Stomach (tissue), 9 donors: ENCODE measurements around the gene ZFYVE1. TPM values are rescaled to one million over a fixed set of nuclear protein-coding genes. Genes with fewer than 3 reads are reported as not detected.
A peak's percentile ranks its signal among the peaks of the same experiment; 100 is the strongest.

Experiments
- DNase-seq, 2 donors: peaks; one replicate each; pipeline versions ENCODE4 v3.0.0 to v3.0.0-alpha.2; 2013 to 2019
- H3K27ac ChIP-seq, 5 donors: fragments of 200-600 bp in 4 of 5; sonication (generic) in 4 of 5; one replicate each; pipeline ENCODE4 v1.5.1; 2013 to 2019; ENCODE audit warnings: mild to moderate bottlenecking in 1 of 5, moderate library complexity in 1 of 5
- H3K27me3 ChIP-seq, 3 donors: fragments of 200-600 bp; sonication (generic); one replicate each; pipeline ENCODE4 v1.5.1; 2017 to 2019; ENCODE audit warnings: mixed run types in 1 of 3
- H3K36me3 ChIP-seq, 4 donors: fragments of 200-600 bp; sonication (generic); 1 replicate in 3 of 4; 2 replicates in 1 of 4; pipeline ENCODE4 v1.5.1; 2016 to 2019
- H3K4me1 ChIP-seq, 4 donors: fragments of 200-600 bp; sonication (generic); one replicate each; pipeline ENCODE4 v1.5.1; 2016 to 2019
- H3K4me3 ChIP-seq, 4 donors: fragments of 200-600 bp; sonication (generic) in 3 of 4; one replicate each; pipeline ENCODE4 v1.5.1; 2016 to 2019; ENCODE audit warnings: mild to moderate bottlenecking in 1 of 4
- H3K9me3 ChIP-seq, 4 donors: fragments of 200-600 bp; sonication (generic); one replicate each; pipeline ENCODE4 v1.5.1; 2016 to 2019
- CTCF ChIP-seq, 7 experiments: fragments of 450-650 bp in 4 of 7; fragments of 200-600 bp in 3 of 7; sonication (generic) in 3 of 7; IDR thresholded peaks; one replicate each; pipeline ENCODE4 v1.5.1; 2016 to 2019; ENCODE audit warnings: antibody characterized with exemption in 7 of 7, control low read depth in 2 of 7, mild to moderate bottlenecking in 1 of 7
- EP300 ChIP-seq: sonication (generic); formaldehyde crosslinking; IDR thresholded peaks from one replicate; pipeline ENCODE4 v1.6.1; 2017; ENCODE audit warnings: antibody characterized with exemption
- POLR2A ChIP-seq, 4 donors: fragments of 450-650 bp; IDR thresholded peaks; one replicate each; pipeline ENCODE4 v1.6.1; 2016; ENCODE audit warnings: antibody characterized with exemption in 4 of 4, control low read depth in 2 of 4, mild to moderate bottlenecking in 1 of 4, moderate library complexity in 1 of 4
- POLR2AphosphoS5 ChIP-seq, 3 donors: sonication (generic); formaldehyde crosslinking; IDR thresholded peaks; one replicate each; pipeline ENCODE4 v1.6.1; 2016; ENCODE audit warnings: antibody characterized with exemption in 3 of 3
- WGBS, 5 donors: extraction: QIAGEN DNeasy Blood & Tissue Kit in 3 of 5; methylation state at CpG; one replicate each; pipeline versions ENCODE4 v1.1.5 to v1.1.7; 2013 to 2018; 5-methylcytosine and 5-hydroxymethylcytosine counted together
- intact Hi-C: fragments of 100-400 bp; cut with DNase I; formaldehyde crosslinking; loops from one replicate; pipeline ENCODE4 v1.15.1; 2023; ENCODE audit warnings: low total_unique reads
- polyA plus RNA-seq, 3 donors: library from polyadenylated mRNA; stranded (reverse); fragments of 200-250 nt; gene quantifications; one replicate each; pipeline ENCODE4 v1.2.3, GENCODE V29; 2013
- total RNA-seq, 5 donors: library from RNA; depleted of rRNA; stranded (reverse); fragments of >200 nt; gene quantifications; one replicate each; pipeline versions ENCODE4 v1.1.0 to v1.2.3, GENCODE V29; 2014 to 2016
- donor health status: healthy with polysubstance abuse.
- donor health status: Bipolar disorder and iron deficiency.
- donor health status: healthy.

ZFYVE1 gene
- total and polyA plus RNA-seq, 8 donors, result 2.7 to 50.8 (median 5.8) TPM

GRCh38 chr14:72945356-72946027, 81.4 kb downstream of the ZFYVE1 start:
- TF ChIP-seq POLR2A (IDR thresholded peaks at IDR 0.05), result no peak
- no peak for TF ChIP-seq EP300
- TF ChIP-seq POLR2AphosphoS5 (IDR thresholded peaks at IDR 0.05), result no peak
- TF ChIP-seq CTCF (IDR thresholded peaks at IDR 0.05), result no peak
- Histone ChIP-seq H3K4me1 (no peaks in the 10 kb centered on the region), H3K27me3 (no peaks in the 10 kb centered on the region), H3K9me3 (no peaks in the 10 kb centered on the region), H3K36me3 (peaks cover 21 to 84% (median 79%) of the 10 kb centered on the region in 4 donors), H3K4me3 (no peak overlapping the region), H3K27ac (no peak overlapping the region)
- WGBS, 5 donors, result 88 to 95% (median 93%) methylated on average over 13 of the region's 13 CpGs
- intact Hi-C loops, result no loop called here
- DNase-seq, result no peak

DNA sequence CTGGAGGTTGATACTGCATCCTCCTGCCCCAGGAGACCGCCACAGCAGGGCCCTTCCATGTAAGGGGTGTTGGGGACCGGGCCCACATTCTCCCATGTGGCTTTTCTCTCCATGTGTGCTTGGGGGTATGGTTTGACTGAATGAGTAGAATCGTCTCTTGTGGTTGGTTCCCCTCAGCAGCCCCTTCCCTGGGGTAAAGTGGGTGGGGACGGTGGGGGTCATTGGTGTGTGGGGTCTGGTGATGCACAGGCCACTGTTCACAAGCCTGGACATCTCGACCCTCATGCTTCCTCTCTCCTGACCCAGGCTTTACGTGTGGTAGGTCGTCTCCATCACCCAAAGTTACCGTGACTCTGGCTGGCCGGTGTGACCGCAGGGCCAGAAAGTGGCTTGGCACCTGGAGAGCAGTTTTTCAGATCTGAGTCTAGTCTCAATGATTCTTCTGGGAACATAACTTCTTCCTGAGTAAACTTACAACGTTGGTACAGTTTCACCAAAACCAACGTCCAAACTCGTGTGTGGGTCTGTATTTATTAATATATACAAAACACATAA, 83.0 kb downstream of the ZFYVE1 start:
- no peaks in the 10 kb centered on the region for H3K4me1 ChIP-seq
- intact Hi-C loops, result no loop called here
- 88 to 94% (median 91%) methylated on average over 13 of the region's 13 CpGs for WGBS, 5 donors

GRCh38 chr14:72942934-72943333, 84.0 kb downstream of the ZFYVE1 start:
- TF ChIP-seq POLR2A (IDR thresholded peaks at IDR 0.05) (no peak), EP300 (no peak), CTCF (IDR thresholded peaks at IDR 0.05) (no peak), POLR2AphosphoS5 (IDR thresholded peaks at IDR 0.05) (no peak)
- WGBS, 5 donors, result 90 to 97% (median 91%) methylated on average over 12 to 14 of the region's 14 CpGs
- Histone ChIP-seq H3K27me3 (no peaks in the 10 kb centered on the region), H3K36me3 (peaks cover 31 to 100% (median 98%) of the 10 kb centered on the region in 4 donors), H3K4me1 (no peaks in the 10 kb centered on the region), H3K4me3 (no peak overlapping the region), H3K27ac (no peak overlapping the region), H3K9me3 (no peaks in the 10 kb centered on the region)
- intact Hi-C loops, result no loop called here
- no peak for DNase-seq

More for the DNA sequence above, 83.0 kb downstream of the ZFYVE1 start:
- Histone ChIP-seq H3K27me3 (no peaks in the 10 kb centered on the region), H3K36me3 (peaks cover 29 to 95% (median 88%) of the 10 kb centered on the region in 4 donors), H3K27ac (no peak overlapping the region), H3K4me3 (no peak overlapping the region), H3K9me3 (no peaks in the 10 kb centered on the region)
- DNase-seq, result no peak
- TF ChIP-seq POLR2AphosphoS5 (IDR thresholded peaks at IDR 0.05), result no peak
- no peak for TF ChIP-seq CTCF (IDR thresholded peaks at IDR 0.05)
- TF ChIP-seq POLR2A (IDR thresholded peaks at IDR 0.05), result no peak

DNA sequence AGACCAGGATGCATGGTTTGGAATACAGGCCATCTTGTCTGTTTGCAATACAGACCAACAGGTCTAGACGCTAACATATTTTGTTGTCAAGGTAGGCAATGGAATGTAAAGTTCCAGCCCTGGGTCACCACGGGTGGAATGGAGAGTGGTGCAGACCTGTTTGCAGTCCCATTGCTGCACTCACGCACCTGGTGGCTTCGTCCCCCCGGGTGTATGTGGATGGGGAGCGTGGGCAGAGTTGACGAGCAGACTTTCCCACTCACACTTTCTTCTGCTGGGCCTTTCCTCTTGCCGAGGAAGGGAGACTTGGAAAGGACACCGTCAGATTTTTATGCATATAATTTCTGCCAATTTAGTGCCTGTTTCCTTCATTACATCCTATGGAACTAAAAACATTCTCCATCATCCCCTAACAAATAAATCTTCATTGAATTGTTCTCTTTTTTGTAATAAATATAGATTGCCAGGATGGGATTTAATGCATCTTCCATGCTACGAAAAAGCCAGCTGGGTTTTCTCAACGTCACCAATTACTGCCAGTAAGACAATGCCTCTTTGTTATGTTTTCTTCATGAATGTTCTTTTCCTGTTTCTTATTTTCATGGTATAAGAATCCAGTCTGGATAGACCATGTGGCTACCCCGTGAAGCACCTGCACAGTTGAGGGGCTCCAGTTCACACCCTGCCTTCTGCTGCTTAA, 85.5 kb downstream of the ZFYVE1 start:
- TF ChIP-seq POLR2AphosphoS5 (IDR thresholded peaks at IDR 0.05), result no peak
- no peak for TF ChIP-seq EP300
- TF ChIP-seq POLR2A (IDR thresholded peaks at IDR 0.05), result no peak
- no peak overlapping the region for H3K27ac ChIP-seq
- H3K4me1 ChIP-seq, result no peaks in the 10 kb centered on the region
- intact Hi-C loops, result no loop called here
- 83 to 87% (median 86%) methylated on average over 12 of the region's 12 CpGs for WGBS, 5 donors
- peaks cover 34 to 90% (median 88%) of the 10 kb centered on the region in 4 donors for H3K36me3 ChIP-seq
- H3K4me3 ChIP-seq, result no peak overlapping the region
- DNase-seq, result peak in 1 of 2 donors; percentile 38
- H3K9me3 ChIP-seq, result no peaks in the 10 kb centered on the region
- H3K27me3 ChIP-seq, result no peaks in the 10 kb centered on the region
